ENCODE data around the gene HSPA4L. TPM values are rescaled to one million over a fixed set of nuclear protein-coding genes. Genes with fewer than 3 reads are reported as not detected.

HSPA4L gene
- total and polyA plus RNA-seq, 7 experiments from 2014 or later, result 1.1 TPM; not detected in 6

Other genes starting within 250 kb of the HSPA4L start
- under 1 TPM in 1 of 5 experiments, not detected in 4; 0.22 TPM for gene INTU, start 149.4 kb upstream of the HSPA4L start, total RNA-seq
- gene INTU, start 149.4 kb upstream of the HSPA4L start, polyA plus RNA-seq, result under 1 TPM in 1 of 2 donors, not detected in 1; 0.14 TPM
- gene SLC25A31, start 51.9 kb upstream of the HSPA4L start, total RNA-seq, result not detected
- not detected for gene SLC25A31, start 51.9 kb upstream of the HSPA4L start, polyA plus RNA-seq
- gene PLK4, start 98.6 kb downstream of the HSPA4L start, total RNA-seq, result 10 to 100 TPM in 1 of 5 experiments, 1 to 10 TPM in 4; 3.4 to 34.7 (median 3.9) TPM
- 1 to 10 TPM; 1.3 to 1.9 TPM for gene PLK4, start 98.6 kb downstream of the HSPA4L start, polyA plus RNA-seq
- gene MFSD8, start 182.9 kb downstream of the HSPA4L start, total RNA-seq, result 10 to 100 TPM; 20.3 to 54.5 (median 23.0) TPM
- 1 to 10 TPM; 6.8 to 7.9 TPM for gene MFSD8, start 182.9 kb downstream of the HSPA4L start, polyA plus RNA-seq
- 10 to 100 TPM; 22.4 to 26.6 (median 25.1) TPM for gene ABHD18, start 183.1 kb downstream of the HSPA4L start, total RNA-seq
- gene ABHD18, start 183.1 kb downstream of the HSPA4L start, polyA plus RNA-seq, result 10 to 100 TPM in 1 of 2 donors, 1 to 10 TPM in 1; 9.8 to 12.4 TPM

All from naive thymus-derived CD4-positive, alpha-beta T cell (primary cell).